COLO829 (cell line): ENCODE data around the gene GREB1L.
"Not testable (repeated sequence)": the region's sequence is repeated elsewhere in the genome, so short reads cannot be mapped to it uniquely, and the experiment has no call there.

Experiments
- DNase-seq: peaks from one replicate; pipeline ENCODE4 v3.0.0; 2012; ENCODE audit warnings: low spot score

GREB1L gene

GRCh38 chr18:21242141-21242779 is at the start of gene GREB1L:
Gene GREB1L (plus strand): TSS chr18:21242232. CDS start chr18:21383519, 141,287 bp downstream.
- DNase-seq: peak; percentile 10

- DNase-seq: no peak
Observed at GRCh38 chr18:21192308-21192624, 49.8 kb upstream of the GREB1L start.

- DNase-seq: peak; percentile 22
Observed at GRCh38 chr18:21194871-21195771, 46.9 kb upstream of the GREB1L start.

GRCh38 chr18:21196426-21196825 is 45.6 kb upstream of the GREB1L start:
- no peak for DNase-seq

GRCh38 chr18:21203126-21203525 is 38.9 kb upstream of the GREB1L start:
- DNase-seq: no peak

GRCh38 chr18:21203542-21204241 is 38.3 kb upstream of the GREB1L start:
- DNase-seq: no peak

- no peak for DNase-seq
Observed at GRCh38 chr18:21205695-21206094, 36.3 kb upstream of the GREB1L start.

GRCh38 chr18:21210278-21210677 is 31.8 kb upstream of the GREB1L start:
- DNase-seq: no peak

- DNase-seq: no peak
Observed at GRCh38 chr18:21210784-21211183, 31.2 kb upstream of the GREB1L start.

GRCh38 chr18:21214409-21214808 is 27.6 kb upstream of the GREB1L start:
- DNase-seq: not testable (repeated sequence)

- no peak for DNase-seq
Observed at GRCh38 chr18:21215490-21215889, 26.5 kb upstream of the GREB1L start.

GRCh38 chr18:21218862-21219261 is 23.2 kb upstream of the GREB1L start:
- DNase-seq: no peak

GRCh38 chr18:21230436-21230835 is 11.6 kb upstream of the GREB1L start:
- no peak for DNase-seq

GRCh38 chr18:21241301-21242048 is 557 bp upstream of the GREB1L start:
- no peak for DNase-seq

- DNase-seq: no peak
Observed at GRCh38 chr18:21242780-21243401, 859 bp downstream of the GREB1L start.

GRCh38 chr18:21254576-21254975 is 12.5 kb downstream of the GREB1L start:
- DNase-seq: no peak

GRCh38 chr18:21255211-21255610 is 13.2 kb downstream of the GREB1L start:
- no peak for DNase-seq

- DNase-seq: no peak
Observed at GRCh38 chr18:21257386-21257785, 15.4 kb downstream of the GREB1L start.

GRCh38 chr18:21260621-21261020 is 18.6 kb downstream of the GREB1L start:
- no peak for DNase-seq

- no peak for DNase-seq
Observed at GRCh38 chr18:21261352-21261751, 19.3 kb downstream of the GREB1L start.

GRCh38 chr18:21262244-21262643 is 20.2 kb downstream of the GREB1L start:
- no peak for DNase-seq

- no peak for DNase-seq
Observed at GRCh38 chr18:21262979-21263378, 20.9 kb downstream of the GREB1L start.
